HG03159 (cell line): ENCODE data around the gene CAPS2.

Experiments
- ATAC-seq: cut with Tn5 transposase; IDR thresholded peaks from one replicate; pipeline ENCODE4 v1.9.1; 2021; ENCODE audit warnings: mild to moderate bottlenecking, moderate library complexity; ENCODE audit not compliant: unreplicated experiment

The CAPS2 gene

GRCh38 chr12:75305412-75306332, 24.5 kb downstream of the CAPS2 start:
- ATAC-seq = no peak

- ATAC-seq = no peak
Measured at GRCh38 chr12:75302781-75303180, 27.3 kb downstream of the CAPS2 start.

- ATAC-seq = no peak
Measured at GRCh38 chr12:75302225-75302624, 27.9 kb downstream of the CAPS2 start.

- no peak for ATAC-seq
Measured at GRCh38 chr12:75294797-75295196, 35.3 kb downstream of the CAPS2 start.

GRCh38 chr12:75294336-75294735, 35.8 kb downstream of the CAPS2 start:
- no peak for ATAC-seq

GRCh38 chr12:75291014-75291413, 39.1 kb downstream of the CAPS2 start:
- no peak for ATAC-seq

- ATAC-seq = no peak
Measured at GRCh38 chr12:75289753-75290152, 40.4 kb downstream of the CAPS2 start.

GRCh38 chr12:75288860-75289259, 41.3 kb downstream of the CAPS2 start:
- no peak for ATAC-seq

GRCh38 chr12:75275702-75276101, 54.4 kb downstream of the CAPS2 start:
- no peak for ATAC-seq

- ATAC-seq = no peak
Measured at GRCh38 chr12:75271576-75271975, 58.5 kb downstream of the CAPS2 start.

- ATAC-seq = no peak
Measured at GRCh38 chr12:75270157-75270556, 60.0 kb downstream of the CAPS2 start.

- ATAC-seq = no peak
Measured at GRCh38 chr12:75269209-75269608, 60.9 kb downstream of the CAPS2 start.

GRCh38 chr12:75260316-75260715, 69.8 kb downstream of the CAPS2 start:
- ATAC-seq = no peak

- no peak for ATAC-seq
Measured at GRCh38 chr12:75259143-75259542, 71.0 kb downstream of the CAPS2 start.

GRCh38 chr12:75257510-75257909, 72.6 kb downstream of the CAPS2 start:
- ATAC-seq = no peak

GRCh38 chr12:75245108-75245507, 85.0 kb downstream of the CAPS2 start:
- ATAC-seq = no peak

GRCh38 chr12:75239987-75240386, 90.1 kb downstream of the CAPS2 start:
- ATAC-seq = peak; percentile 98

GRCh38 chr12:75236206-75236605, 93.9 kb downstream of the CAPS2 start:
- ATAC-seq = no peak

GRCh38 chr12:75227132-75227531, 103.0 kb downstream of the CAPS2 start:
- no peak for ATAC-seq
